Hepatocyte (in vitro differentiated cells): Measurements from ENCODE around the gene STAT5A.

Experiments
- EZH2 ChIP-seq: fragments of 200-600 bp; sonication (generic); IDR thresholded peaks from 2 replicates; pipeline ENCODE4 v1.6.1; 2016; ENCODE audit warnings: antibody characterized with exemption, mild to moderate bottlenecking, borderline replicate concordance
- EZH2phosphoT487 ChIP-seq: fragments of 200-600 bp; sonication (generic); IDR thresholded peaks from one replicate; pipeline ENCODE4 v1.6.1; 2018; ENCODE audit warnings: antibody characterized with exemption, mild to moderate bottlenecking, low read depth, moderate library complexity; ENCODE audit not compliant: unreplicated experiment, severe bottlenecking
- TF ChIP-seq, protein P1 (sequence below): fragments of 200-600 bp; sonication (generic); IDR thresholded peaks from 2 replicates; pipeline ENCODE4 v1.5.1; 2016; ENCODE audit warnings: antibody characterized with exemption, mild to moderate bottlenecking; ENCODE audit not compliant: poor library complexity

DNA sequence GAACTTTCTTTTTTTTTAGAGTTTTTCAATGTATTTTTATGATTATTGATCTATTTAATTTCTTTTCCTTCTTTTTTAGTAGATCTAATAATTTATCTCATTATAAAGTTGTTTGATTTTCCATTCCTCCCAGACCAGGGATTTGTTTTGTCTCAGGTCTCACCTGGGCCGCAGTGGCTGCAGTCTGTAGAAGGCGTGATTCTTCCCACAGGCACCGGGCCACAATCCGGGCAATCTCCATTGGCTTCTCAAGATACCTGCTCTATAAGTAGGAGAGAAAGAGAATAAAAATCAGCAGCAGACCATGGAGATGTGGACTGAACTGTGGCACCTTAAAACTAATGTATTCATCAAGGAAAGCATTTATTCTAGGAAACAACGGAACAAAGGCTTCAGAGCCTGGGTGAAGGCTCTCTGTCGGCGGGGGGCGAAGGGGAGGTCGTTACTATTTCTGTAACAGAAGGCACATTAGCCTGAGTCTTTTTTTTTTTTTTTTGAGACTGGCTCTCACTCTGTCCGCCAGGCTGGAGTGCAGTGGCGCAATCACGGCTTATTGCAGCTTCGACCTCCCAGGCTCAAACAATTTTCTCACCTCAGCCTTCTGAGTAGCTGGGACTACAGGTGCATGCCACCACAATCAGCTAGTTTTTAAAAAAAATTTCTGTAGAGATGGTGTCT, 57.2 kb downstream of the STAT5A start:
- TF ChIP-seq, protein P1, sequence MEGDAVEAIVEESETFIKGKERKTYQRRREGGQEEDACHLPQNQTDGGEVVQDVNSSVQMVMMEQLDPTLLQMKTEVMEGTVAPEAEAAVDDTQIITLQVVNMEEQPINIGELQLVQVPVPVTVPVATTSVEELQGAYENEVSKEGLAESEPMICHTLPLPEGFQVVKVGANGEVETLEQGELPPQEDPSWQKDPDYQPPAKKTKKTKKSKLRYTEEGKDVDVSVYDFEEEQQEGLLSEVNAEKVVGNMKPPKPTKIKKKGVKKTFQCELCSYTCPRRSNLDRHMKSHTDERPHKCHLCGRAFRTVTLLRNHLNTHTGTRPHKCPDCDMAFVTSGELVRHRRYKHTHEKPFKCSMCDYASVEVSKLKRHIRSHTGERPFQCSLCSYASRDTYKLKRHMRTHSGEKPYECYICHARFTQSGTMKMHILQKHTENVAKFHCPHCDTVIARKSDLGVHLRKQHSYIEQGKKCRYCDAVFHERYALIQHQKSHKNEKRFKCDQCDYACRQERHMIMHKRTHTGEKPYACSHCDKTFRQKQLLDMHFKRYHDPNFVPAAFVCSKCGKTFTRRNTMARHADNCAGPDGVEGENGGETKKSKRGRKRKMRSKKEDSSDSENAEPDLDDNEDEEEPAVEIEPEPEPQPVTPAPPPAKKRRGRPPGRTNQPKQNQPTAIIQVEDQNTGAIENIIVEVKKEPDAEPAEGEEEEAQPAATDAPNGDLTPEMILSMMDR: no peak
- TF ChIP-seq EZH2 (no peak), EZH2phosphoT487 (no peak)
